Tibial artery (tissue), 4 donors: ENCODE measurements around the gene GTF3C2.

ENCODE experiments used
- DNase-seq, 2 donors: peaks; one replicate each; pipeline ENCODE4 v3.0.0-alpha.2; 2019
- H3K27ac ChIP-seq, 2 donors: fragments of 200-600 bp; sonication (generic) in 1 of 2; 1 replicate in 1 of 2; 2 replicates in 1 of 2; pipeline ENCODE4 v1.5.1; 2018 to 2019; ENCODE audit warnings: mild to moderate bottlenecking in 1 of 2
- H3K27me3 ChIP-seq, 2 donors: fragments of 200-600 bp; sonication (generic) in 1 of 2; one replicate each; pipeline versions ENCODE4 v1.5.1 to v1.6.0; 2016 to 2019
- H3K36me3 ChIP-seq, 3 donors: fragments of 200-600 bp; sonication (generic) in 2 of 3; one replicate each; pipeline ENCODE4 v1.5.1; 2016 to 2019; ENCODE audit warnings: mild to moderate bottlenecking in 2 of 3
- H3K4me1 ChIP-seq, 4 donors: fragments of 200-600 bp; sonication (generic) in 2 of 4; 1 replicate in 3 of 4; 2 replicates in 1 of 4; pipeline ENCODE4 v1.5.1; 2016 to 2019
- H3K4me3 ChIP-seq, 2 donors: fragments of 200-600 bp; sonication (generic) in 1 of 2; 1 replicate in 1 of 2; 2 replicates in 1 of 2; pipeline ENCODE4 v1.5.1; 2018 to 2019; ENCODE audit warnings: mild to moderate bottlenecking in 2 of 2
- H3K9me3 ChIP-seq, 3 donors: fragments of 200-600 bp; sonication (generic) in 1 of 3; one replicate each; pipeline ENCODE4 v1.5.1; 2016 to 2019
- CTCF ChIP-seq, 2 experiments: fragments of 200-600 bp in 1 of 2; fragments of 450-650 bp in 1 of 2; IDR thresholded peaks; one replicate each; pipeline ENCODE4 v1.5.1; 2017 to 2019; ENCODE audit warnings: antibody characterized with exemption in 2 of 2, mild to moderate bottlenecking in 1 of 2, moderate library complexity in 1 of 2
- intact Hi-C: fragments of 100-400 bp; cut with DNase I; formaldehyde crosslinking; loops from one replicate; pipeline ENCODE4 v1.15.0; 2023; ENCODE audit warnings: low total_unique reads

Gene GTF3C2

DNA sequence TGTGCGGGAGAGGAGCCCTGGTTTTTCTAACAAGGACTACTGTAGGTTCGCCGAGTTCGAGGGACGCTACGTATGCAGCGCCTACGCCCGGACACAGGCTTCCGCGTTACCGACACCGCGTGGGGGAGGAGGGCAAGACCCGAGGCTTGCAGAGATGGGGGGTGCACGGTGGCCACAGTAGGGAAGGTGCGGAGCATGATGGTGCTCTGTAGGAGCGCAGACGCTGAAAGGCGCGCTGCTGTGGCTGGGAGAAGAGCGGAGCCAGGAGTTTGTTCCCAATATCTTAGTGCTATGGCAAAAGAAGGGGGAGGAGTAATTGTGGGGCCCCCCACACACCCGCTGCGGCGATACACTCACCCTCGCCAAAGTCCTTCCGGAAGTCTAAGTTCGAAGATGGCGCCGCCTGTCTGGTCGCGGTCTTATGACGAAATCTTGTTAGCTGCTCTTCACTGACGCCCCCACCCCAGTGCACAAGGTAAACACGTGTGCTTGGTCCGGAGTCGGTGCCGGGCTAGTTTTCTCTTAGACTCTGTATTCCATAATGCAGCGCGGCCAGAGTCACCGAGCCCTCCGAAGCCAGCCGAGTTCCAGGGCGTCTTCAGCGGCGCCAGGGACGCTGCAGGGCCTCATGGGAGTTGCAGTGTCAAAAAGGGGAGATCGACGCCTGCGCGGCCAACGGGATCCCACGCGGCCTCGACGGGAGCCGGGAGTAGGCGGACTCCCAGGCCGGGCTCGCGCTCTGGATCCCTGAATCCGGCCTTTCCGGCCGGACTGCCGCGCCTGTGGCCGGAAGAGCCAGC, at the start of gene GTF3C2:
Gene GTF3C2 (minus strand): TSS at position 383 of the 800 bp plus-strand sequence. CDS start 13,210 bp downstream, outside the sequence.
- DNase-seq = peak; percentile 95 to 97
- Histone ChIP-seq H3K4me1 (peaks cover 0 to 37% (median 26%) of the 10 kb centered on the region in 4 donors), H3K4me3 (peak within 1 kb of the TSS; percentile 73 to 96), H3K9me3 (no peaks in the 10 kb centered on the region), H3K27me3 (no peaks in the 10 kb centered on the region), H3K27ac (peak within 1 kb of the TSS; percentile 86 to 91), H3K36me3 (no peaks in the 10 kb centered on the region)
- intact Hi-C loops = no loop called here
- peak; percentile 5 to 6 for TF ChIP-seq CTCF (IDR thresholded peaks at IDR 0.05)

DNA sequence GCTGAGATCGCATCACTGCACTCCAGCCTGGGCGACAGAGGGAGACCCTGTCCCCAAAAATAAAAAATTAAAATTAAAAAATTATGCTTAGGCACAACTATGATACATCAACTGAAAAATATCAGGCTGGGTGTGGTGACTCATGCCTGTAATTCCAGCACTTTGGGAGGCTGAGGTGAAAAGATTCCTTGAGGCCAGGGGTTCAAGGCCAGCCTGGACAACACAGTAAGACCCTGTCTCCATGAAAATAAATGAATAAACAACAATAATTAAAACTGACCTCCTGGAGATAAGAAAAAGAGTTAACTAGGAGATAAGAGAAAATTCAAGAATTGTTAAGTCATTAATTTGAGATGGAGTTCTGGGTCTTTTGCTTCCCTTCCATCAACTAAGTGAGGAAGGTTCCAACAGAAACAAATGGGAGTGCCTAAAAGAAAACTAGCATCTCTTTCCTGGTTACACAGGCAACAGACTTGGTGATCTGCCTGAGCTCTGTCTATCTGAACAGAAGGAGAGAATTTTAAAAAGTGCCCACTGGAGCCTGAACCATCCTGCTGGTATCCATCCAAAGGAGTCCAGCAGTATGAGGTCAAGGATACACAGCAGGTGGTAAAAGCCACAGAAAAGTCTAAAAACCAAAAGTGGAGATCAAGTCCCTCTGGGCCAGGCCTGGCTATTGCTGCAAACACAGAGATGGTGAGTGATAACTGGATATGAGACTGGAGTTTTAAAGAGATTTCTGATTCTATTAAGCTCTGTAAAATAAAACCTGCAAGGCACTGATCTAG, 44.0 kb upstream of the GTF3C2 start:
- Histone ChIP-seq H3K4me1 (no peaks in the 10 kb centered on the region), H3K27me3 (no peaks in the 10 kb centered on the region), H3K27ac (no peak overlapping the region), H3K4me3 (no peak overlapping the region), H3K9me3 (no peaks in the 10 kb centered on the region), H3K36me3 (peaks cover 0 to 10% (median 0%) of the 10 kb centered on the region in 3 donors)
- DNase-seq = no peak
- TF ChIP-seq CTCF (IDR thresholded peaks at IDR 0.05) = no peak
- intact Hi-C loops = no loop called here

GRCh38 chr2:27398962-27399361, 42.4 kb upstream of the GTF3C2 start:
- peaks cover 0 to 5% (median 0%) of the 10 kb centered on the region in 3 donors for H3K36me3 ChIP-seq
- H3K4me3 ChIP-seq = no peak overlapping the region
- H3K9me3 ChIP-seq = no peaks in the 10 kb centered on the region
- H3K27me3 ChIP-seq = no peaks in the 10 kb centered on the region
- TF ChIP-seq CTCF (IDR thresholded peaks at IDR 0.05) = no peak
- intact Hi-C loops = no loop called here
- H3K27ac ChIP-seq = no peak overlapping the region
- DNase-seq = no peak
- H3K4me1 ChIP-seq = no peaks in the 10 kb centered on the region

GRCh38 chr2:27393225-27393624, 36.7 kb upstream of the GTF3C2 start:
- intact Hi-C loops = no loop called here
- Histone ChIP-seq H3K27me3 (no peaks in the 10 kb centered on the region), H3K4me3 (no peak overlapping the region), H3K4me1 (no peaks in the 10 kb centered on the region), H3K36me3 (peaks cover 0 to 13% (median 0%) of the 10 kb centered on the region in 3 donors), H3K27ac (no peak overlapping the region), H3K9me3 (no peaks in the 10 kb centered on the region)
- no peak for DNase-seq
- no peak for TF ChIP-seq CTCF (IDR thresholded peaks at IDR 0.05)

DNA sequence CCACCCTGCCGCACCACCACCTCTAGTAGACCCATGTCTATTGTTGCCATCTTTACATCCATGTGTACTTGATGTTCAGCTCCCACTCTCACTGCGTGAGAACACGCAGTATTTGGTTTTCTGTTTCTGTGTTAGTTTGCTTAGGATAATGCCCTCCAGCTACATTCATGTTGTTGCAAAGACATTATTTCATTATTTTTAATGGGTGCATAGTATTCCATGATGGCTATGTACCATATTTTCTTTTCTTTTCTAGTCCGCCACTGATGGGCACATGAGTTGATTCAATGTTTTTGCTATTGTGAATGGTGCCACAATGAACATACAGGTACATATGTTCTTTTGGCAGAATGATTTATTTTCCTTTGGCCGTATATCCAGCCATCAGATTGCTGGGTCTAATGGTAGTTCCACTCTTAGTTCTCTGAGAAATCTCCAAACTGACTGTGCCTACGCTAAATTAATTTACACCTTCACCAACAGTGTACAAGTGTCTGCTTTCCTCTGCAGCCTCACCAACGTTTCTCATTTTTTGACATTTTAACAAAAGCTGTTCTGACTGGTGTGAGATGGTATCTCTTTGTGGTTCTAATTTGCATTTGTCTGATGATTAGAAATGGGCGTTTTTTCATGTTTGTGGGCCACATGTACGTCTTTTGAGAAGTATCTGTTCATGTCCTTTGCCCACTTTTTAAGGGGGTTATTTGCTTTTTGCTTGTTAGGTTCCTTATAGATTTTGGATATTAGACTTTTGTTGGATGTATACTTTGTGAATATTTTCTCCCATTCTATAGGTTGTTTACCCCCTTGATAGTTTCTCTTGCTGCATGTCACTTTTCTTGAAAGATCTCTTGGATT, 34.5 kb upstream of the GTF3C2 start:
- Histone ChIP-seq H3K27me3 (no peaks in the 10 kb centered on the region), H3K4me1 (no peaks in the 10 kb centered on the region), H3K27ac (no peak overlapping the region), H3K36me3 (peaks cover 0 to 24% (median 6%) of the 10 kb centered on the region in 3 donors), H3K9me3 (no peaks in the 10 kb centered on the region), H3K4me3 (no peak overlapping the region)
- no peak for DNase-seq
- intact Hi-C loops = no loop called here
- no peak for TF ChIP-seq CTCF (IDR thresholded peaks at IDR 0.05)
